HCT116 (cell line): Measurements from ENCODE around the gene TOP2B. TPM values are rescaled to one million over a fixed set of nuclear protein-coding genes. Genes with fewer than 3 reads are reported as not detected.

Experiments used
- ATAC-seq: fragments of 200-7000 bp; cut with Tn5 transposase; 2 replicates; pipeline ENCODE4 v1.9.1; 2020; ENCODE audit warnings: mild to moderate bottlenecking, moderate library complexity
- BruUV-seq: library from RNA; stranded (reverse); fragments of 400-500 nt; replicated peaks from 2 replicates; lab custom pipeline; 2021; lab: Mats Ljungman, UMichigan
- CTCF ChIA-PET: fragments of 300-600 bp; sonication (Branson Sonifier 250); formaldehyde crosslinking; loops from one replicate; lab custom pipeline; 2021; ENCODE audit warnings: antibody characterized with exemption; lab: Charles Lee
- POLR2A ChIA-PET: fragments of 300-600, 350-600 bp; sonication (Branson Sonifier 250); formaldehyde crosslinking; loops from one replicate; lab custom pipeline; 2021; ENCODE audit warnings: antibody characterized with exemption; lab: Charles Lee
- RAD21 ChIA-PET, 2 experiments: fragments of 300-600 bp; sonication (Branson Sonifier 250); formaldehyde crosslinking; loops; one replicate each; lab custom pipeline; 2023; ENCODE audit warnings: low total read pairs in 2 of 2; ENCODE audit not compliant: uncharacterized antibody in 2 of 2, unreplicated experiment in 2 of 2, low non-redundant PET in 1 of 2; lab: Charles Lee
- DNase-seq: peaks from one replicate; pipeline ENCODE4 v3.0.0-alpha.2; 2010; ENCODE audit warnings: low read depth, low spot score
- H2AFZ ChIP-seq: fragments of 200-600 bp; shearing (Covaris generic), sonication (generic); 2 replicates; pipeline ENCODE4 v1.6.1; 2017; ENCODE audit warnings: low read depth, mixed run types, mixed read lengths, antibody characterized with exemption, low read length; ENCODE audit not compliant: poor library complexity, severe bottlenecking
- H3K27ac ChIP-seq: 2 replicates; pipeline ENCODE4 v1.5.1; 2012; ENCODE audit warnings: low read depth, low read length
- H3K27me3 ChIP-seq: fragments of 200-600 bp; sonication (generic); 2 replicates; pipeline ENCODE4 v1.6.1; 2016; ENCODE audit warnings: mixed run types, low read length, mixed read lengths; ENCODE audit not compliant: insufficient read depth
- H3K36me3 ChIP-seq, 2 experiments: fragments of 200-500 bp in 1 of 2; fragments of 200-600 bp in 1 of 2; sonication (Bioruptor generic) in 1 of 2; sonication (generic) in 1 of 2; 2 replicates each; pipeline versions ENCODE4 v1.5.1 to v1.6.1; 2014 to 2016; ENCODE audit warnings: low read length in 2 of 2, inconsistent platforms in 1 of 2, mixed read lengths in 1 of 2, mixed run types in 1 of 2; ENCODE audit not compliant: insufficient read depth in 2 of 2, control insufficient read depth in 1 of 2
- H3K4me1 ChIP-seq, 2 experiments: fragments of 200-600 bp in 1 of 2; sonication (generic) in 1 of 2; 2 replicates each; pipeline versions ENCODE4 v1.5.1 to v1.6.1; 2012 to 2017; ENCODE audit warnings: low read length in 2 of 2, inconsistent platforms in 1 of 2, mild to moderate bottlenecking in 1 of 2, mixed read lengths in 1 of 2, mixed run types in 1 of 2, moderate library complexity in 1 of 2; ENCODE audit not compliant: insufficient read depth in 2 of 2, control insufficient read depth in 1 of 2
- H3K4me2 ChIP-seq: fragments of 200-600 bp; sonication (generic); 2 replicates; pipeline ENCODE4 v1.6.1; 2017; ENCODE audit warnings: mixed run types, low read length, mixed read lengths
- H3K4me3 ChIP-seq, 2 experiments: fragments of 200-600 bp in 1 of 2; sonication (generic) in 1 of 2; replicated peaks in 1 of 2; 2 replicates each; pipeline ENCODE4 v1.5.1; 2011 to 2016; ENCODE audit warnings: low read length in 2 of 2, control low read depth in 1 of 2, low read depth in 1 of 2, mild to moderate bottlenecking in 1 of 2, mixed read lengths in 1 of 2, mixed run types in 1 of 2
- H3K79me2 ChIP-seq: fragments of 200-600 bp; sonication (generic); 2 replicates; pipeline ENCODE4 v1.6.1; 2017; ENCODE audit warnings: mild to moderate bottlenecking, mixed run types, low read length, moderate library complexity, mixed read lengths; ENCODE audit not compliant: insufficient read depth
- H3K9ac ChIP-seq: fragments of 200-600 bp; sonication (generic); 2 replicates; pipeline ENCODE4 v1.6.1; 2016; ENCODE audit warnings: low read length, mixed read lengths
- H3K9me2 ChIP-seq: fragments of 200-600 bp; sonication (generic), shearing (Covaris generic); 2 replicates; pipeline ENCODE4 v1.6.1; 2017; ENCODE audit warnings: mixed run types, mild to moderate bottlenecking, moderate library complexity; ENCODE audit not compliant: insufficient read depth
- H3K9me3 ChIP-seq, 2 experiments: fragments of 200-500 bp in 1 of 2; fragments of 200-600 bp in 1 of 2; sonication (Bioruptor generic) in 1 of 2; sonication (generic) in 1 of 2; 2 replicates each; pipeline ENCODE4 v1.6.1; 2014 to 2017; ENCODE audit warnings: low read length in 2 of 2, mixed read lengths in 2 of 2, inconsistent platforms in 1 of 2, low read depth in 1 of 2, mild to moderate bottlenecking in 1 of 2, mixed run types in 1 of 2, moderate library complexity in 1 of 2; ENCODE audit not compliant: control insufficient read depth in 1 of 2, insufficient read depth in 1 of 2
- H4K20me1 ChIP-seq: fragments of 200-600 bp; sonication (generic), shearing (Covaris generic); 2 replicates; pipeline ENCODE4 v1.6.1; 2017; ENCODE audit warnings: mixed run types, mild to moderate bottlenecking, moderate library complexity; ENCODE audit not compliant: insufficient read depth
- FOSL1 ChIP-seq: IDR thresholded peaks from 2 replicates; pipeline ENCODE4 v1.6.1; 2012; ENCODE audit warnings: low read depth
- RAD21 ChIP-seq: IDR thresholded peaks from 2 replicates; pipeline ENCODE4 v1.6.1; 2012; ENCODE audit warnings: low read depth, mild to moderate bottlenecking
- REST ChIP-seq: IDR thresholded peaks from 2 replicates; pipeline ENCODE4 v1.6.1; 2012; ENCODE audit warnings: low read depth
- SP1 ChIP-seq: IDR thresholded peaks from 2 replicates; pipeline ENCODE4 v1.6.1; 2012; ENCODE audit warnings: low read depth
- ZNF274 ChIP-seq: fragments of 200-500 bp; sonication (Bioruptor generic); IDR thresholded peaks from 2 replicates; pipeline ENCODE4 v1.6.1; 2014; ENCODE audit warnings: mild to moderate bottlenecking, low read depth, low read length, inconsistent platforms
- intact Hi-C: fragments of 100-400 bp; cut with micrococcal nuclease; formaldehyde crosslinking; loops from 2 replicates; pipeline ENCODE4 v1.10.0; 2022
- total RNA-seq: library from RNA; stranded (reverse); gene quantifications from one replicate; pipeline ENCODE4 v1.2.1, GENCODE V29; 2021; ENCODE audit not compliant: unreplicated experiment
- TF ChIP-seq, protein P1 (sequence below), 3 experiments: fragments of 200-600 bp in 1 of 3; sonication (generic) in 1 of 3; IDR thresholded peaks in 2 of 3; conservative IDR thresholded peaks in 1 of 3; 2 replicates each; pipeline ENCODE4 v1.5.1; 2012 to 2017; ENCODE audit warnings: low read depth in 2 of 3, low read length in 2 of 3, antibody characterized with exemption in 1 of 3, borderline replicate concordance in 1 of 3, control low read depth in 1 of 3, mild to moderate bottlenecking in 1 of 3, mixed read lengths in 1 of 3, mixed run types in 1 of 3, moderate library complexity in 1 of 3; ENCODE audit not compliant: insufficient read depth in 1 of 3

TOP2B gene
- total RNA-seq, 1 experiment from 2014 or later = 101 TPM

DNA sequence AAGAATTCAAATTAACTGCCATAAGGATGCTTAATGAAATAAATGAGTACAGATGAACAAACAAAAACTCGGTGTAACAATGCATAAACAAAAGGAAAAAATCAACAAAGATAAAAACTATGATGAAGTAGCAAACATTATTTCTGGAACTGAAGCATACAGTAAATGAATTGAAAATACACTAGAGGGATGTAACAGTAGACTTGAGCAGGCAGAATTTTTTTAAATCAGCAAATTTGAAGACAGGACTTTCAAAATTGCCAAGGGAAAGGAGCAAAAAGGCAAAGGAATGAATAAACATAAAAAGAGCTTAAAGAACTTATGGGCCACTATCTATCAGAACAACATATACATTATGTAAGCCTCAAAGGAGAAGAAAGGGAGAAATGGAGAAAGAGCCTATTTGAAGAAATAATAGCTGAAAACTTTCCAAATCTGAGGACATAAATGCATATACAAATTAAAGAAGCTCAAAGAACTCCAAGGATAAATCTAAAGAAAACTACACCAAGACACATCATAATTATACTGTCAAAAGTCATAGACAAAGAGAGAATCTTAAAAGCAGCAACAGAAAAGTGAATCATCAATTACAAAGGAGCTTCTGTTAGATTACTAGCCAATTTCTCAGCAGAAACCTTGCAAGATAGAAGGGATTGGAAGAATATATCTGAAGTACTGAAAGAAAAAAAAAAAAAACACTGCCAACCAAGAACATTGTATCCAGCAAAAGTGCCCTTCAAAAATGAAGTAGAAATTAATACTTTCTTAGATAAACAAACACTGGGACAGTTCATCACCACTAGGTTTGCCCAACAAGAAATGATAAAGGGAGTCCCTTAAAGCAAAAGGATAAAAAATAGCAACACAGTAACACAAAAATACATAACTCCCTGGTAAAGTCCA lies 15.5 kb downstream of the TOP2B start (continued):
- TF ChIP-seq REST = no peak
- TF ChIP-seq FOSL1 = no peak
- TF ChIP-seq ZNF274 = no peak

- TF ChIP-seq, protein P1, sequence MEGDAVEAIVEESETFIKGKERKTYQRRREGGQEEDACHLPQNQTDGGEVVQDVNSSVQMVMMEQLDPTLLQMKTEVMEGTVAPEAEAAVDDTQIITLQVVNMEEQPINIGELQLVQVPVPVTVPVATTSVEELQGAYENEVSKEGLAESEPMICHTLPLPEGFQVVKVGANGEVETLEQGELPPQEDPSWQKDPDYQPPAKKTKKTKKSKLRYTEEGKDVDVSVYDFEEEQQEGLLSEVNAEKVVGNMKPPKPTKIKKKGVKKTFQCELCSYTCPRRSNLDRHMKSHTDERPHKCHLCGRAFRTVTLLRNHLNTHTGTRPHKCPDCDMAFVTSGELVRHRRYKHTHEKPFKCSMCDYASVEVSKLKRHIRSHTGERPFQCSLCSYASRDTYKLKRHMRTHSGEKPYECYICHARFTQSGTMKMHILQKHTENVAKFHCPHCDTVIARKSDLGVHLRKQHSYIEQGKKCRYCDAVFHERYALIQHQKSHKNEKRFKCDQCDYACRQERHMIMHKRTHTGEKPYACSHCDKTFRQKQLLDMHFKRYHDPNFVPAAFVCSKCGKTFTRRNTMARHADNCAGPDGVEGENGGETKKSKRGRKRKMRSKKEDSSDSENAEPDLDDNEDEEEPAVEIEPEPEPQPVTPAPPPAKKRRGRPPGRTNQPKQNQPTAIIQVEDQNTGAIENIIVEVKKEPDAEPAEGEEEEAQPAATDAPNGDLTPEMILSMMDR (IDR thresholded peaks at IDR 0.05 in 2 of 3, conservative IDR thresholded peaks at IDR 0.05 in 1 of 3; ENCODE audit: borderline replicate concordance in 1 of 3, insufficient read depth in 1 of 3, low read depth in 2 of 3, low read length in 2 of 3) = peak; percentile 88 to 97 (median 92)
- no peak for TF ChIP-seq SP1
- TF ChIP-seq RAD21 = peak; percentile 90
- H3K27ac ChIP-seq = no peak overlapping the region
- no peaks in the 10 kb centered on the region for H3K36me3 ChIP-seq
- ChIA-PET CTCF (interaction anchor here (0.6 to 2.5 kb wide), 14 partner anchors 8 to 314 kb away, joined by 3 to 21 read pairs (median 4); partner anchors contain the start of gene NGLY1), RAD21 (interaction anchor here (0.8 to 1.4 kb wide), 3 partner anchors 183 to 209 kb away, joined by 3 to 5 read pairs (median 3); no protein-coding TSS in a partner anchor), POLR2A (interaction anchor here (1.1 kb wide), 1 partner anchor 209 kb away, joined by 3 read pairs; no protein-coding TSS in a partner anchor)
- H3K9me3 ChIP-seq = no peaks in the 10 kb centered on the region
- no peak overlapping the region for H3K4me2 ChIP-seq
- no peak overlapping the region for H3K9ac ChIP-seq
- DNase-seq = peak; percentile 77
- no TSS peak for BruUV-seq
- peaks cover 79% of the 10 kb centered on the region for H3K79me2 ChIP-seq
- H2AFZ ChIP-seq = no peak overlapping the region
- H3K9me2 ChIP-seq = no peaks in the 10 kb centered on the region
- no peak overlapping the region for H3K4me3 ChIP-seq
- peak; percentile 98 for ATAC-seq
- no peaks in the 10 kb centered on the region for H3K27me3 ChIP-seq
- intact Hi-C loops = loop anchor here (1.0 to 5.0 kb wide), 6 partner anchors 183 to 1064 kb away; no protein-coding TSS in a partner anchor
- no peaks in the 10 kb centered on the region for H3K4me1 ChIP-seq
- H4K20me1 ChIP-seq = peaks cover 8% of the 10 kb centered on the region; the same call in 1 of the 2 replicates
Measured at GRCh38 chr3:25648107-25648535, 16.6 kb downstream of the TOP2B start.
